Ramos (cell line): ENCODE results near the gene KRT76.

Experiments
- in situ Hi-C: fragments of 300-500 bp; cut with MboI; formaldehyde crosslinking; loops from one replicate; pipeline ENCODE4 v1.14.3; 2022; ENCODE audit warnings: low sequenced_read_pairs; ENCODE audit not compliant: unreplicated experiment

The KRT76 gene

GRCh38 chr12:52813885-52814709 is 37.0 kb upstream of the KRT76 start, which contains the start of gene KRT4:
Gene KRT4 (minus strand): TSS chr12:52814116. CDS start chr12:52814058, 58 bp downstream.
- in situ Hi-C loops: no loop called here

- in situ Hi-C loops: no loop called here
Observed at GRCh38 chr12:52813203-52813819, 36.2 kb upstream of the KRT76 start.

DNA sequence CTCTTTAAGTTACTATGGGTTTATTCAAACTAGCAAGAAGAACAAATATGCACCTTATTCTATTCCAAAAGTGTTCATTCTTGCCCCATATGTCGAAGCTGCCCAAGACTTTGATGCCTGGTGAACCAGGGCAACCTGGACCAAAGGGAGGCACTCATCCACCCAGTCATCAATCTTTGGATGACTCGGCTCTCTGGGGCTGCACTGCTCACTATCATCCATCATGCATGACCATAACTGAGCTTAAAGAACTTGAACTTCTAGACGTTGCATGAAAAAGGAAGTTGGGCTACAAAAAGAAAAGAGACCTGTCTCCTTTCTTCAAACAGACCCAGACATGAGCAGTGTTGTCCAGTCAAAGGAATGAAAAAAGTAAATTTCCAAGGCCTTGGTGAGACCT is 35.6 kb upstream of the KRT76 start:
- in situ Hi-C loops: no loop called here

DNA sequence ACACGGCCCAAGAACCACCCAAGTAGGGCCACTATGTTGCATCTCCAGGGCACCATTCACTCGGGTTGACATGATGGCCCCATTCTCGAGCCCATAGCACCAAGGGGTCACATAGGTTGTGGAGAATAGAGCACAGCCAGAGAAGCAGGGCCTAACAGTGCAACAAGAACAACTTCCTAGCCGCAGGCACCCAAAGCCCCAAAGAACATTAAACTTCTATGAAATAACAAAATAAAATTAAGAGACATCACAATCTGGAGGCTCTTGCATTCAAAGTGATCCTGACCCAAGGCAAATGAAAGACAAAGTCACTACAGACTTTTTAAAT is 34.9 kb upstream of the KRT76 start:
- in situ Hi-C loops: no loop called here

GRCh38 chr12:52811191-52812072 is 34.3 kb upstream of the KRT76 start:
- in situ Hi-C loops: no loop called here

DNA sequence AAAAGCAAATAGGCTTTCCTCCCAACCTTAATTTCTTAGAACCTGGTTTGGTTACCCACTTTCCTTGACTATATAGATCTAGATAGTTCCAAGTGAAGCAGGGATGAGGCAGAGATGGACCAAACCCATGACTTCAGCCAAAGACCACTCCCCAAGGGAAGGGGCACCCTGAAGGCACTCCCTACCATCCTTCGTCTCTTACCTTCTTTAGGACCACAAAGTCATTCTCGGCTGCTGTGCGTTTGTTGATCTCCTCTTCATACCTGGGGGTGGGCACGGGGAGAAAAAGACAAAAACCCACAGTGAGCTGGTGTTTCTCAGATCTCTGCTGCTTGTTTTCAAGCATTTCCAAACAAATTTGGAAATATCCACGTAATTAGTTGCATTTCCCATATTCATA is 33.4 kb upstream of the KRT76 start:
- in situ Hi-C loops: no loop called here

DNA sequence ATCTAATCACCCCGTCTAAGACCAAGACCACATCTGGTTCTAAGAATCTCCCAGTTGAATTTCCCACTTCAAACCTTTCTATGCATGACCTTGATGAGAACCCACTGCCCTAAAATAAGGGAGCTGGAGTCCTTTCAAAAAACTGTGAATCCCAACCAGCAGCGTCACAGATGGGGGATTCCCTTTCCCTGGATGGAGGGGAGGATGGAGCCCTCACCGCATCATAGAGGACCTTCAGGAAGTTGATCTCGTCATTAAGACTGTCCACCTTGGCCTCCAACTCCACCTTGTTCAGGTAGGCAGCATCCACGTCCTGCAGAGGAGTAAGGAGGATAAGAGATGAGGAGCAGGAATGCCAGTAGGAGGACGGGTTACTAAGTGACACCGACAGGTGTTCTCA is 32.0 kb upstream of the KRT76 start:
- in situ Hi-C loops: no loop called here

GRCh38 chr12:52808573-52809160 is 31.5 kb upstream of the KRT76 start:
- in situ Hi-C loops: no loop called here

DNA sequence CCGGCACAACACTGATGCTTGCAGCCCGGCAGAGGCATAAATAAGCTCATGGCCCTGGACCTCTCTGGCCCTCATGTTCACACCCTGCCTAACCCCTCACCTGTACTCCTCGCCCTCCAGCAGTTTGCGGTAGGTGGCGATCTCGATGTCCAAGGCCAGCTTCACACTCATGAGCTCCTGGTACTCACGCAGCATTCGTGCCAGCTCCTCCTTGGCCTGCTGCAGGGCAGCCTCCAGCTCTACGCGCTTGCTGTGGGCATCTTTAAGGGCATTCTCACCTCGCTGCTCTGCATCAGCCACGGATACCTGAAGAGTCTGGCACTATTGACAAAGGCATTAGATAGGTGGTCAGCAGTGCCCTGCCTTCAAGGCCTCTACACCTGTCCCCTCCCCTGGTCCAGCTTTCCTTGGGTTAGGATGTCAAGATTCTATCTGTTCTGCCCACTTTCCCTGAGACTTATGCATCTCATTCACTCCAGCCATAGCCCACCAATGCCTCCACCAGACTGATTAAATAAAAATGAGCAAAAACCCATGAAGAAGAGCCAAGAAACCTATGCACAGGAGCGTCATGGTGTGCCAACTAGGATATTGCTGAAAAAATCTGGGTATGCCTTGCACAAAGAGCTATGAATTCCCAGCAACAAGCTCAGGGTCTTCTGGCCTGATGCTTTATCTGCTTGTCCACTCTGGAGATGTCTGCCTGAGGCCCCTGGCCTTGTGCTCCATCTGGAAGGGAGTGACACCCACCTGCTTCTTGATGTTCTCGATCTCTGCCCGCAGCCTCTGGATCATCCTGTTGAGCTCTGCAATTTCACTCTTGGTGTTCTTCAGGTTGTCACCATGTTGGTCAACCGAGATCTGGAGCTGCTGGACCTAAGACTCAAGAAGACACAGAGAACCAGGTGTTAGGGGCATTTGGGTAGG is 30.7 kb upstream of the KRT76 start:
- in situ Hi-C loops: no loop called here

DNA sequence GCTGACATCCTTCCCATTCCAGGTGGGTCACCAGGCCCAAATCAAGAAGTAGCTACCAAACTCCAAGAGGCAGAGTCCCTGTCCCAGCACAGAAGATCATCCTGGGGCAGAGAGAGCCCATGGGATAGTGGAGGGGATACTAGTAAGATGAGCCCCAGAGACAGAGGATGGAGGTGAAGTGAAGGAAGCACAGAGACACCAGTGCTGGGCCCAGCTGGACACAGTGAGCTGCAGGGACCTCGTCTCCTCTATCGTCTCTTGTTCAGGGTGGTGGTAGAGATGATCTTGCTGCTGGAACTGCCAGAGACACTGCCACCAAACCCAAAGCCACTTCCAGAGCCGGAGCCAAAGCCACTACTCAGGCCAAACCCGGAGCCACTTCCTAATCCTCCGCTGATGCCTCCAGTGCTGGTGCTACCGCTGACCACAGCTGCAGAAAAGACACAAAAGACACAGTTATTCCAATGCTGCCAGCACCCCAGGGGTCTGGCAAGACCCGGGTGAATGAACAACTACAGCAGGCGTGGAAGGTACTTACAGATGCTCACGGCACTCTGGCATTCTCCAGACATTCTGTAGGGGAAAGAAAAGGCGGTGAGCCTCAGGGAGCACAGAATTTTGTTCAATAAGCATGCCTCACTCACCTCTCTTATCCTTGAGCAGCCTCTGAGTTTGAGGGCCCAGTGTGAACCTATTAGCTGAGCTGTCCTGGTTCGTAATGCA is 29.8 kb upstream of the KRT76 start:
- in situ Hi-C loops: no loop called here

DNA sequence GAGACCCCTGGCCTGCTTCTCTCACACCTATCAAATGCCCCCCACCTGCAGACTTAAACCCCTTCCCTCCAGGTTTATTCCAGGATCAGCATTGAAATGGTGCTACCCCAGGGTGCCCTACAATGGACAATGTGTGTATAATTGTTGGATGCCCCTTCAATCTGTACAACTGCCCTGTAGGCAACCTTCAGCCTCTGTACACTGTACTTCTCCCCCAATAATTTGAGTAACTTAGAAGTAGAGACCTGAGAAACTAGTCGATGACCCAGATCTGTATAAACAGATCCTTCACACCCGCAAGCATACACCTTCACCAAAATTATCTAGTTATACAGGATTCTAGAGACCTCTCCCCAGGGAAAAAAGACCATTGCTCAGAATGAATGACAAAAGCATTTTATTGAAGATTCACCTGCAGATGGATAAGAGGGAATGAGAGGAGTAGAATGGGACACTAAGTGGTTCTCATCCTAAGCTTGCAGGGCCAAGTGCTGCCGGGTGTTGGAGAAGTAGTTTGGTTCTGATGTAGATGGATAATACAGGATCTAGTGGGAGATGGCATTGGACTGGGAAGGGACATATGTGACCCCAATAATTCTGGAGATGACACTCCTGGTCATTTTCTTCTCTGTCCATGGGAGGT is 29.1 kb upstream of the KRT76 start:
- in situ Hi-C loops: no loop called here

DNA sequence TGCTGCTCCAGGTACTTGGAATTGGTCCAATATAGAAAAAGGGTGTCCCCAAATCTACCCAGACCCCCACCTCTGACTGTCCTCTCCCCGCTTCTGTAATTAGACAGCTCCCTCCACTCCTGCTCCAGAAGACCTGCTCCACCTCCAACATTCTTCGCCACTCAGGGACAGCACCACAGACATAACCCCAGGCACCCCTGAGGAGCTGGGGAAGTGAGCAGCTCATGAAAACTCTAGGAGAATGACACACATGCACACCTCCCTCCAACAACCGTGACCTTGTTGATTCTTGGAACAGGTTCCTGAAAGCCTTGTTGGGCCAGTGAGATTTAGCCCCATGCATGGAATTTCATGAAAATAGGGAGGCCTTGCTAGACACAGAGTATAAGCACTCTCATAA is 28.6 kb upstream of the KRT76 start:
- in situ Hi-C loops: no loop called here

- in situ Hi-C loops: no loop called here
Observed at GRCh38 chr12:52805000-52805399, 27.9 kb upstream of the KRT76 start.

GRCh38 chr12:52802442-52802841 is 25.3 kb upstream of the KRT76 start:
- in situ Hi-C loops: no loop called here

GRCh38 chr12:52801773-52802172 is 24.6 kb upstream of the KRT76 start:
- in situ Hi-C loops: no loop called here

DNA sequence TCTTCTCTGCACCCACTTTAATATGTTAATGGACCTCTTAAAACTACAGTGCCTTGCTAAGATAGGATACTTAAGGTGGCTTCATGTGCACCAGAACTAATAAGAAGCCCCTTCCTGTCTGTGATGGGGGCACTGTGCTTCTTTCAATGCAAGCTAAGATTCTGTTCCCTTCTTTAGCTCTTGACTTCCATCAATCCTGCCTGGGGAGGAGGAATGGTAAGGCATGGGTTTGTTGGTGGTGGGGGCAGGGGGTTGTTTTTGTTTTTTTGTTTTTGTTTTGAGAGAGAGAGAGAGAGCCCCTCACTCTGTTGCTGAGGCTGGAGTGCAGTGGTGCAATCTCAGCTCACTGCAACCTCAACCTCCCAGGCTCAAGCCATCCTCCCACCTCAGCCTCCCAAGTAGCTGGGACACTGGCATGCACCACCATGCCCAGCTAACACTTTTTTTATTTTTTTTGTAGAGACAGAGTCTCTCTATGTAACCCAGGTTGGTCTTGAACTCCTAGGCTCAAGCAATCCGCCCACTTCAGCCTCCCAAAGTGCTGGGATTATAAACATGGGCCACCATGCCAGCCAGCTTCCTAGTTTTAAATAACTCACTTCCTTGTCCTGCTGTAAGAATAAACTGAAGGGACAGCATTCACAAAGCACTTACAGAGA is 23.2 kb upstream of the KRT76 start:
- in situ Hi-C loops: no loop called here

DNA sequence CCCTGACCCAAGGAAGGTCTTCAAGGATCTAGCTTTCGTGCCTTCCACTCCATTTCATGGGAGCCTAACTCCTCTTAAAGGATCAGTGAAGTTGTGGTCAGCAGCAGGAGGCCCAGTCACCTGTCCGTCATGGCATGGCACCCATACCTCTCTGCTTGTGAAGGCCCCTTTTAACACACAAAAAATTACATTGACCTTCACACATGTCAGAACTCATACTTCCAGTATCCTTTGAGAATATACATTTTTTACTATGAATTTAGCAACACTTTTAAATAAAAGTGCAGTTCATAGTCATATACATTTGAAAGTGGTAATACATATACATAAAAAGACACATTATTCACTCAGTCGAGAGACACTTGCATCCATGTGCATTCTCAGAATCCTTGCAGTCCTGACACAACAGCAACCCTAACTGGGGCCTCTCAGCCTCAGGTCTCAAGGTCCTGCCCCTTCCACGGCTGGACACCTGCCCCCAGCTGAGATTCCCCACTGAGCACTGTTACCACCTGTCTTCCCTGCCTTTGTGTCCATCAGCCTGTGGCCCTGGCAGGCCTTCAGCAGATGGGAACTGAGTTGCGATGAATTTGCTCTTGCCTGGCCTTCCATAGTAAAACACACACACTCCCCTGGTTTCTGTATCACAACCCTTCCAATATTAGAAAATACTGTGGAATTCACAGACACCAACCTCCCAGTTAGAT is 22.5 kb upstream of the KRT76 start:
- in situ Hi-C loops: no loop called here
